ENCODE measurements around the gene FAF1.

FAF1 gene

GRCh38 chr1:50450861-50451653 is 509.0 kb downstream of the FAF1 start:
- ChIA-PET POLR2A (no interaction called here), CTCF (interaction anchor here (1.0 kb wide), 1 partner anchor 10 kb away, joined by 3 read pairs; no protein-coding TSS in a partner anchor)
- no peak for DNase-seq (ENCODE audit: extremely low spot score)
- TF ChIP-seq, protein P1, sequence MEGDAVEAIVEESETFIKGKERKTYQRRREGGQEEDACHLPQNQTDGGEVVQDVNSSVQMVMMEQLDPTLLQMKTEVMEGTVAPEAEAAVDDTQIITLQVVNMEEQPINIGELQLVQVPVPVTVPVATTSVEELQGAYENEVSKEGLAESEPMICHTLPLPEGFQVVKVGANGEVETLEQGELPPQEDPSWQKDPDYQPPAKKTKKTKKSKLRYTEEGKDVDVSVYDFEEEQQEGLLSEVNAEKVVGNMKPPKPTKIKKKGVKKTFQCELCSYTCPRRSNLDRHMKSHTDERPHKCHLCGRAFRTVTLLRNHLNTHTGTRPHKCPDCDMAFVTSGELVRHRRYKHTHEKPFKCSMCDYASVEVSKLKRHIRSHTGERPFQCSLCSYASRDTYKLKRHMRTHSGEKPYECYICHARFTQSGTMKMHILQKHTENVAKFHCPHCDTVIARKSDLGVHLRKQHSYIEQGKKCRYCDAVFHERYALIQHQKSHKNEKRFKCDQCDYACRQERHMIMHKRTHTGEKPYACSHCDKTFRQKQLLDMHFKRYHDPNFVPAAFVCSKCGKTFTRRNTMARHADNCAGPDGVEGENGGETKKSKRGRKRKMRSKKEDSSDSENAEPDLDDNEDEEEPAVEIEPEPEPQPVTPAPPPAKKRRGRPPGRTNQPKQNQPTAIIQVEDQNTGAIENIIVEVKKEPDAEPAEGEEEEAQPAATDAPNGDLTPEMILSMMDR (IDR thresholded peaks at IDR 0.05; ENCODE audit: control extremely low read depth, extremely low read depth, low read depth, missing control alignments) = no peak

DNA sequence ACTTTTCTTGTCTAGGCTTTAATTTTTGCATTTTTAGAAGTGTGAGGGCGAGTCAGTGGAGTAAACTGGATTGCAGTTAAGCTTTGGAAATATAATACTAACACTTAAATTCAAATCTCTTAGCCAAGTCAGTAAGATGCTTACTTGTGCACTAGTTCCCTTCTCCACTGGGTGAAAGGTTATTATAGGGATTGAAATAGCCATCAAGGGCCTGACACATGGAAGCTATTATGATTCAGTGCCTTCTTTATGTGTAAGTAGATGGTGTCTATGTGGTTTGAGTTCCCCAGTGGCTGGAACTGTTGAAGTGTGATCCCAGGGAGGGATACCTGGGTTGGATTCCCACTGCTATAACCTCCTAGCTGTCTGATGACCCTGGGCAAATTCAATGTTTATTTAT is 512.1 kb downstream of the FAF1 start:
- TF ChIP-seq, protein P1 (IDR thresholded peaks at IDR 0.05; ENCODE audit: control extremely low read depth, extremely low read depth, low read depth, missing control alignments) = no peak
- CTCF ChIA-PET = interaction anchor here (1.3 kb wide), 1 partner anchor 14 kb away, joined by 4 read pairs; no protein-coding TSS in a partner anchor
- DNase-seq (ENCODE audit: extremely low spot score) = no peak
- POLR2A ChIA-PET = no interaction called here

GRCh38 chr1:50441183-50441582 is 518.9 kb downstream of the FAF1 start:
- TF ChIP-seq, protein P1 (IDR thresholded peaks at IDR 0.05; ENCODE audit: control extremely low read depth, extremely low read depth, low read depth, missing control alignments) = no peak
- CTCF ChIA-PET = no interaction called here
- DNase-seq (ENCODE audit: extremely low spot score) = no peak
- POLR2A ChIA-PET = no interaction called here

DNA sequence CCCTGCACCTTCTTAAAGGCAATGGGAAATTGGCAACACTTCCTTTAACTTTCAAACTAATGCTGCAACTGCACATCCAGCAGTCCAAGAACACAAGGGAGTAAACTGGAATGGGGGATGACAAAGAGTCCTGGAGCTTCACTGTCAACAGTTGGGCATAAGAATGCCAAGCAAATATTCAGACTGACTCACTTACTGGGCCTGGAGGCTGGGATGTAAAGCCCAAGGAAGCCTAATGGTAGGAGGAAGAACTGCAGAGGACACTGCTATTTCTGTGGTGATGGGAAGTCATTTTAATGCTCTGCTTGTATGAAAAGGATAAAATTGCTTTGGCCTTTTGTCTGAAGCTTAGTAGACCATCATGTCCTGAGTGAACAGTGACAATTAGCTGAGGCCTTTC is 521.1 kb downstream of the FAF1 start:
- TF ChIP-seq, protein P1 (IDR thresholded peaks at IDR 0.05; ENCODE audit: control extremely low read depth, extremely low read depth, low read depth, missing control alignments) = no peak
- CTCF ChIA-PET = no interaction called here
- no peak for DNase-seq (ENCODE audit: extremely low spot score)
- POLR2A ChIA-PET = no interaction called here

- ChIA-PET POLR2A (no interaction called here), CTCF (interaction anchor here (1.2 kb wide), 1 partner anchor 34 kb away, joined by 3 read pairs; no protein-coding TSS in a partner anchor)
- DNase-seq (ENCODE audit: extremely low spot score) = no peak
- TF ChIP-seq, protein P1 (IDR thresholded peaks at IDR 0.05; ENCODE audit: control extremely low read depth, extremely low read depth, low read depth, missing control alignments) = no peak
These were observed 523.6 kb downstream of the FAF1 start for GRCh38 chr1:50436489-50436888.

GRCh38 chr1:50430010-50430405 is 530.1 kb downstream of the FAF1 start:
- TF ChIP-seq, protein P1 (IDR thresholded peaks at IDR 0.05; ENCODE audit: control extremely low read depth, extremely low read depth, low read depth, missing control alignments) = no peak
- CTCF ChIA-PET = interaction anchor here (1.4 kb wide), 1 partner anchor 62 kb away, joined by 4 read pairs; no protein-coding TSS in a partner anchor
- no peak for DNase-seq (ENCODE audit: extremely low spot score)
- POLR2A ChIA-PET = no interaction called here

Data from GM10248 (cell line).